ENCODE measurements around the gene ZNF143.

- TF ChIP-seq CTCF (conservative IDR thresholded peaks at IDR 0.05) (no peak), ZFX (IDR thresholded peaks at IDR 0.05) (no peak)
Observed at GRCh38 chr11:9489080-9489765, 28.4 kb downstream of the ZNF143 start.
